GM12875 (cell line): ENCODE data around the gene CACNA2D3.

ENCODE experiments used
- H3K4me3 ChIP-seq: one replicate; pipeline ENCODE4 v1.5.1; 2011; ENCODE audit warnings: low read depth, low read length, control low read depth
- TF ChIP-seq, protein P1 (sequence below): IDR thresholded peaks from 2 replicates; pipeline ENCODE4 v1.5.1; 2011; ENCODE audit warnings: low read depth, mild to moderate bottlenecking, control low read depth, inconsistent platforms, low read length, moderate library complexity, borderline replicate concordance; ENCODE audit not compliant: insufficient read depth

The CACNA2D3 gene

GRCh38 chr3:54954022-54954421 lies 831.7 kb downstream of the CACNA2D3 start:
- TF ChIP-seq, protein P1, sequence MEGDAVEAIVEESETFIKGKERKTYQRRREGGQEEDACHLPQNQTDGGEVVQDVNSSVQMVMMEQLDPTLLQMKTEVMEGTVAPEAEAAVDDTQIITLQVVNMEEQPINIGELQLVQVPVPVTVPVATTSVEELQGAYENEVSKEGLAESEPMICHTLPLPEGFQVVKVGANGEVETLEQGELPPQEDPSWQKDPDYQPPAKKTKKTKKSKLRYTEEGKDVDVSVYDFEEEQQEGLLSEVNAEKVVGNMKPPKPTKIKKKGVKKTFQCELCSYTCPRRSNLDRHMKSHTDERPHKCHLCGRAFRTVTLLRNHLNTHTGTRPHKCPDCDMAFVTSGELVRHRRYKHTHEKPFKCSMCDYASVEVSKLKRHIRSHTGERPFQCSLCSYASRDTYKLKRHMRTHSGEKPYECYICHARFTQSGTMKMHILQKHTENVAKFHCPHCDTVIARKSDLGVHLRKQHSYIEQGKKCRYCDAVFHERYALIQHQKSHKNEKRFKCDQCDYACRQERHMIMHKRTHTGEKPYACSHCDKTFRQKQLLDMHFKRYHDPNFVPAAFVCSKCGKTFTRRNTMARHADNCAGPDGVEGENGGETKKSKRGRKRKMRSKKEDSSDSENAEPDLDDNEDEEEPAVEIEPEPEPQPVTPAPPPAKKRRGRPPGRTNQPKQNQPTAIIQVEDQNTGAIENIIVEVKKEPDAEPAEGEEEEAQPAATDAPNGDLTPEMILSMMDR: no peak
- H3K4me3 ChIP-seq: no peak overlapping the region

DNA sequence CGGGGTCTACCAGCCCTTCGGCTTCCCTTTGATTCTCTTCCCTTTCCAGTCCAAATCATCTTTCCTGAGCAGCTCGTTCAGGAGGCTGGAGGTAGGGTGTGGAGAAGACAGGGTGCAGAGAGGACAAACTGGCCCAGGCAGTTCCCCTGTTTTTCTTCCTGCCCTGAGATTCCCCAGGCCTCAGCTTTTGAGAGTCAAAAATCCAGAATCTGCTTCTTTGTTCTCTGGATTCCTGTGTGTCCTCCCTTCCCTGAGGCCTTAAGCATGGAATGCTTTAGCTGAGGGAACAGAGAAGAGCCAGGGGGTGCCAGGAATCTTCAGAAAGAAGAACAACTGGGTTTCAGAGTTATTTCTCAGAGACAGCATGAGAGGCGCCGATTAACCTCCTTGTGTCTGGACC lies 832.2 kb downstream of the CACNA2D3 start:
- TF ChIP-seq, protein P1: no peak
- no peak overlapping the region for H3K4me3 ChIP-seq

GRCh38 chr3:54955496-54955895 lies 833.1 kb downstream of the CACNA2D3 start:
- no peak overlapping the region for H3K4me3 ChIP-seq
- TF ChIP-seq, protein P1: no peak

DNA sequence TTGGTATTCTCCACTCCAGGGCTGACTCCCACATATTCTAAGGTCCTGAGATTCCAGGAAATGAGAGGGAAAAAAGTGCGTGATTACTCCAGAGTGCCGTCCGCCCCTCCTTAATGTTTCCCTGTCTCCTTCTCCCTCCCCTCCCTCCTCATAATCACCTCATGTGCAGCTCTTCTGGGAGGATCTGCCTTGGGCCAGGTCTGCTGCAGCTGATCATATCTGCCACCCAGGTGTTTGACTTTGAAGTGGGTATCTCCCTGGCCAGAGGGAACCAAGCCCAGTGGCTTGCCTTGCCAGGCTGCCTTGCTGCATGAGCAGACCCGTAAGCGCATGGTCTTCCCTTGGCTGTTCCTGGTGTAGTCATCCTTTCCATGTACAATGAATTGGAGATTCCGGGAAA lies 833.6 kb downstream of the CACNA2D3 start:
- TF ChIP-seq, protein P1: no peak
- H3K4me3 ChIP-seq: no peak overlapping the region

DNA sequence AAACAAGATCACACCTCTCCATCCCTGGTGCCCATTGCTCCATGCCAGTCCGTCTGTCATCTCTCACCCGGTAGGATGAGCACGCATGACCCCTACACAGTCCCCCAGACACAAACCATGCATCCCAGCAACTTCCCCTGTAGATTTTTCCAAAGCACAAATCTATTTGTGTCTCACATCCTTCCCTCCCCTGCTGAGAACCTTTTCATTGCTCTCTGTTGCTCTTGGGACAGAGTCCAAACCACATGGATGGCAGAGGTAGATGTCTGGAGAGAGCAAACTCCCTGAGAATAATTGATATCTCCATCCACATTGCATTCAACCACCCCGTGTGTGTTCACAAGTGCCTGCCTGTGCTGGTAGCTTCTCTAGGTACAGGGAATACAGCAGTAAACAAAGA lies 835.4 kb downstream of the CACNA2D3 start:
- TF ChIP-seq, protein P1: no peak
- no peak overlapping the region for H3K4me3 ChIP-seq

- no peak overlapping the region for H3K4me3 ChIP-seq
- TF ChIP-seq, protein P1: no peak
These were observed 837.7 kb downstream of the CACNA2D3 start for GRCh38 chr3:54960082-54960481.

GRCh38 chr3:54960701-54961100 lies 838.3 kb downstream of the CACNA2D3 start:
- TF ChIP-seq, protein P1: no peak
- no peak overlapping the region for H3K4me3 ChIP-seq
